Body of pancreas (tissue), 4 donors: Measurements from ENCODE around the gene AUTS2.

Experiments
- POLR2A ChIP-seq, 3 donors: fragments of 450-650 bp; IDR thresholded peaks; one replicate each; pipeline ENCODE4 v1.6.1; 2016; ENCODE audit warnings: antibody characterized with exemption in 3 of 3, mild to moderate bottlenecking in 2 of 3
- TF ChIP-seq, protein P1 (sequence below), 7 experiments: fragments of 450-650 bp in 4 of 7; fragments of 200-600 bp in 3 of 7; sonication (generic) in 3 of 7; IDR thresholded peaks; one replicate each; pipeline ENCODE4 v1.5.1; 2016 to 2019; ENCODE audit warnings: antibody characterized with exemption in 7 of 7

- TF ChIP-seq, protein P1, sequence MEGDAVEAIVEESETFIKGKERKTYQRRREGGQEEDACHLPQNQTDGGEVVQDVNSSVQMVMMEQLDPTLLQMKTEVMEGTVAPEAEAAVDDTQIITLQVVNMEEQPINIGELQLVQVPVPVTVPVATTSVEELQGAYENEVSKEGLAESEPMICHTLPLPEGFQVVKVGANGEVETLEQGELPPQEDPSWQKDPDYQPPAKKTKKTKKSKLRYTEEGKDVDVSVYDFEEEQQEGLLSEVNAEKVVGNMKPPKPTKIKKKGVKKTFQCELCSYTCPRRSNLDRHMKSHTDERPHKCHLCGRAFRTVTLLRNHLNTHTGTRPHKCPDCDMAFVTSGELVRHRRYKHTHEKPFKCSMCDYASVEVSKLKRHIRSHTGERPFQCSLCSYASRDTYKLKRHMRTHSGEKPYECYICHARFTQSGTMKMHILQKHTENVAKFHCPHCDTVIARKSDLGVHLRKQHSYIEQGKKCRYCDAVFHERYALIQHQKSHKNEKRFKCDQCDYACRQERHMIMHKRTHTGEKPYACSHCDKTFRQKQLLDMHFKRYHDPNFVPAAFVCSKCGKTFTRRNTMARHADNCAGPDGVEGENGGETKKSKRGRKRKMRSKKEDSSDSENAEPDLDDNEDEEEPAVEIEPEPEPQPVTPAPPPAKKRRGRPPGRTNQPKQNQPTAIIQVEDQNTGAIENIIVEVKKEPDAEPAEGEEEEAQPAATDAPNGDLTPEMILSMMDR (IDR thresholded peaks at IDR 0.05), result no peak
- no peak for TF ChIP-seq POLR2A (IDR thresholded peaks at IDR 0.05)
Measured at GRCh38 chr7:70134029-70134770, 535.9 kb downstream of the AUTS2 start.
